ENCODE data around the gene USP40.

USP40 gene

GRCh38 chr2:233551491-233551890 is 15.1 kb downstream of the USP40 start:
- Histone ChIP-seq H3K4me3 (ENCODE audit: low read depth, low read length) (no peak overlapping the region), H3K4me1 (ENCODE audit: control insufficient read depth, insufficient read depth, low read length) (no peaks in the 10 kb centered on the region), H3K9ac (ENCODE audit: low read depth, low read length) (no peak overlapping the region), H3K36me3 (ENCODE audit: control insufficient read depth, insufficient read depth, low read length) (no peaks in the 10 kb centered on the region), H3K27me3 (ENCODE audit: control insufficient read depth, insufficient read depth, low read length) (no peaks in the 10 kb centered on the region), H3K9me3 (ENCODE audit: control insufficient read depth, insufficient read depth, low read length) (no peaks in the 10 kb centered on the region)

- Histone ChIP-seq H3K4me3 (ENCODE audit: low read depth, low read length) (no peak overlapping the region), H3K4me1 (ENCODE audit: control insufficient read depth, insufficient read depth, low read length) (no peaks in the 10 kb centered on the region), H3K36me3 (ENCODE audit: control insufficient read depth, insufficient read depth, low read length) (no peaks in the 10 kb centered on the region), H3K9me3 (ENCODE audit: control insufficient read depth, insufficient read depth, low read length) (no peaks in the 10 kb centered on the region), H3K27me3 (ENCODE audit: control insufficient read depth, insufficient read depth, low read length) (no peaks in the 10 kb centered on the region), H3K9ac (ENCODE audit: low read depth, low read length) (no peak overlapping the region)
These were observed 19.8 kb downstream of the USP40 start for GRCh38 chr2:233546774-233547173.

GRCh38 chr2:233546101-233546500 is 20.5 kb downstream of the USP40 start:
- H3K27me3 ChIP-seq (ENCODE audit: control insufficient read depth, insufficient read depth, low read length): no peaks in the 10 kb centered on the region
- no peaks in the 10 kb centered on the region for H3K36me3 ChIP-seq (ENCODE audit: control insufficient read depth, insufficient read depth, low read length)
- H3K4me3 ChIP-seq (ENCODE audit: low read depth, low read length): no peak overlapping the region
- no peak overlapping the region for H3K9ac ChIP-seq (ENCODE audit: low read depth, low read length)
- H3K9me3 ChIP-seq (ENCODE audit: control insufficient read depth, insufficient read depth, low read length): no peaks in the 10 kb centered on the region
- H3K4me1 ChIP-seq (ENCODE audit: control insufficient read depth, insufficient read depth, low read length): no peaks in the 10 kb centered on the region

GRCh38 chr2:233544200-233544610 is 22.4 kb downstream of the USP40 start:
- H3K36me3 ChIP-seq (ENCODE audit: control insufficient read depth, insufficient read depth, low read length): no peaks in the 10 kb centered on the region
- no peaks in the 10 kb centered on the region for H3K27me3 ChIP-seq (ENCODE audit: control insufficient read depth, insufficient read depth, low read length)
- H3K9me3 ChIP-seq (ENCODE audit: control insufficient read depth, insufficient read depth, low read length): no peaks in the 10 kb centered on the region
- no peak overlapping the region for H3K9ac ChIP-seq (ENCODE audit: low read depth, low read length)
- H3K4me3 ChIP-seq (ENCODE audit: low read depth, low read length): no peak overlapping the region
- no peaks in the 10 kb centered on the region for H3K4me1 ChIP-seq (ENCODE audit: control insufficient read depth, insufficient read depth, low read length)

- no peaks in the 10 kb centered on the region for H3K9me3 ChIP-seq (ENCODE audit: control insufficient read depth, insufficient read depth, low read length)
- no peak overlapping the region for H3K9ac ChIP-seq (ENCODE audit: low read depth, low read length)
- H3K36me3 ChIP-seq (ENCODE audit: control insufficient read depth, insufficient read depth, low read length): no peaks in the 10 kb centered on the region
- no peak overlapping the region for H3K4me3 ChIP-seq (ENCODE audit: low read depth, low read length)
- no peaks in the 10 kb centered on the region for H3K27me3 ChIP-seq (ENCODE audit: control insufficient read depth, insufficient read depth, low read length)
- no peaks in the 10 kb centered on the region for H3K4me1 ChIP-seq (ENCODE audit: control insufficient read depth, insufficient read depth, low read length)
These were observed 24.1 kb downstream of the USP40 start for GRCh38 chr2:233542507-233542906.

- Histone ChIP-seq H3K4me3 (ENCODE audit: low read depth, low read length) (no peak overlapping the region), H3K9ac (ENCODE audit: low read depth, low read length) (no peak overlapping the region), H3K4me1 (ENCODE audit: control insufficient read depth, insufficient read depth, low read length) (no peaks in the 10 kb centered on the region), H3K27me3 (ENCODE audit: control insufficient read depth, insufficient read depth, low read length) (no peaks in the 10 kb centered on the region), H3K9me3 (ENCODE audit: control insufficient read depth, insufficient read depth, low read length) (no peaks in the 10 kb centered on the region), H3K36me3 (ENCODE audit: control insufficient read depth, insufficient read depth, low read length) (no peaks in the 10 kb centered on the region)
These were observed 27.8 kb downstream of the USP40 start for GRCh38 chr2:233538741-233539140.

- H3K4me1 ChIP-seq (ENCODE audit: control insufficient read depth, insufficient read depth, low read length): no peaks in the 10 kb centered on the region
- H3K9ac ChIP-seq (ENCODE audit: low read depth, low read length): no peak overlapping the region
- H3K27me3 ChIP-seq (ENCODE audit: control insufficient read depth, insufficient read depth, low read length): no peaks in the 10 kb centered on the region
- H3K9me3 ChIP-seq (ENCODE audit: control insufficient read depth, insufficient read depth, low read length): no peaks in the 10 kb centered on the region
- no peaks in the 10 kb centered on the region for H3K36me3 ChIP-seq (ENCODE audit: control insufficient read depth, insufficient read depth, low read length)
- no peak overlapping the region for H3K4me3 ChIP-seq (ENCODE audit: low read depth, low read length)
These were observed 31.3 kb downstream of the USP40 start for GRCh38 chr2:233535271-233535670.

GRCh38 chr2:233532971-233533370 is 33.6 kb downstream of the USP40 start:
- Histone ChIP-seq H3K9ac (ENCODE audit: low read depth, low read length) (no peak overlapping the region), H3K4me1 (ENCODE audit: control insufficient read depth, insufficient read depth, low read length) (no peaks in the 10 kb centered on the region), H3K36me3 (ENCODE audit: control insufficient read depth, insufficient read depth, low read length) (no peaks in the 10 kb centered on the region), H3K27me3 (ENCODE audit: control insufficient read depth, insufficient read depth, low read length) (no peaks in the 10 kb centered on the region), H3K9me3 (ENCODE audit: control insufficient read depth, insufficient read depth, low read length) (no peaks in the 10 kb centered on the region), H3K4me3 (ENCODE audit: low read depth, low read length) (no peak overlapping the region)

GRCh38 chr2:233531955-233532354 is 34.6 kb downstream of the USP40 start:
- no peaks in the 10 kb centered on the region for H3K36me3 ChIP-seq (ENCODE audit: control insufficient read depth, insufficient read depth, low read length)

GRCh38 chr2:233530381-233530780 is 36.2 kb downstream of the USP40 start:
- H3K27me3 ChIP-seq (ENCODE audit: control insufficient read depth, insufficient read depth, low read length): no peaks in the 10 kb centered on the region
- no peak overlapping the region for H3K9ac ChIP-seq (ENCODE audit: low read depth, low read length)
- no peak overlapping the region for H3K4me3 ChIP-seq (ENCODE audit: low read depth, low read length)
- H3K4me1 ChIP-seq (ENCODE audit: control insufficient read depth, insufficient read depth, low read length): no peaks in the 10 kb centered on the region
- no peaks in the 10 kb centered on the region for H3K36me3 ChIP-seq (ENCODE audit: control insufficient read depth, insufficient read depth, low read length)
- H3K9me3 ChIP-seq (ENCODE audit: control insufficient read depth, insufficient read depth, low read length): no peaks in the 10 kb centered on the region

More at GRCh38 chr2:233531955-233532354, 34.6 kb downstream of the USP40 start:
- H3K27me3 ChIP-seq (ENCODE audit: control insufficient read depth, insufficient read depth, low read length): no peaks in the 10 kb centered on the region
- no peak overlapping the region for H3K4me3 ChIP-seq (ENCODE audit: low read depth, low read length)
- H3K4me1 ChIP-seq (ENCODE audit: control insufficient read depth, insufficient read depth, low read length): no peaks in the 10 kb centered on the region
- no peaks in the 10 kb centered on the region for H3K9me3 ChIP-seq (ENCODE audit: control insufficient read depth, insufficient read depth, low read length)
- H3K9ac ChIP-seq (ENCODE audit: low read depth, low read length): no peak overlapping the region

- H3K36me3 ChIP-seq (ENCODE audit: control insufficient read depth, insufficient read depth, low read length): no peaks in the 10 kb centered on the region
- H3K4me1 ChIP-seq (ENCODE audit: control insufficient read depth, insufficient read depth, low read length): no peaks in the 10 kb centered on the region
- H3K9me3 ChIP-seq (ENCODE audit: control insufficient read depth, insufficient read depth, low read length): no peaks in the 10 kb centered on the region
- no peak overlapping the region for H3K9ac ChIP-seq (ENCODE audit: low read depth, low read length)
- H3K4me3 ChIP-seq (ENCODE audit: low read depth, low read length): no peak overlapping the region
- H3K27me3 ChIP-seq (ENCODE audit: control insufficient read depth, insufficient read depth, low read length): no peaks in the 10 kb centered on the region
These were observed 38.4 kb downstream of the USP40 start for GRCh38 chr2:233528182-233528581.

- Histone ChIP-seq H3K4me3 (ENCODE audit: low read depth, low read length) (no peak overlapping the region), H3K9ac (ENCODE audit: low read depth, low read length) (no peak overlapping the region), H3K4me1 (ENCODE audit: control insufficient read depth, insufficient read depth, low read length) (no peaks in the 10 kb centered on the region), H3K9me3 (ENCODE audit: control insufficient read depth, insufficient read depth, low read length) (no peaks in the 10 kb centered on the region), H3K27me3 (ENCODE audit: control insufficient read depth, insufficient read depth, low read length) (no peaks in the 10 kb centered on the region), H3K36me3 (ENCODE audit: control insufficient read depth, insufficient read depth, low read length) (no peaks in the 10 kb centered on the region)
These were observed 40.8 kb downstream of the USP40 start for GRCh38 chr2:233525791-233526190.
